Right cardiac atrium (tissue), 5 donors: ENCODE measurements around the gene MRPL39. TPM values are rescaled to one million over a fixed set of nuclear protein-coding genes. Genes with fewer than 3 reads are reported as not detected.

Experiments
- ATAC-seq, 2 donors: fragments of 200-7000 bp; cut with Tn5 transposase; one replicate each; pipeline versions ENCODE4 v1.8.0 to v1.9.1; 2020; ENCODE audit warnings: moderate library complexity in 2 of 2, mild to moderate bottlenecking in 1 of 2
- DNase-seq, 3 donors: peaks; one replicate each; pipeline ENCODE4 v3.0.0-alpha.2; 2020
- H3K27ac ChIP-seq: one replicate; pipeline ENCODE4 v1.5.1; 2013; ENCODE audit warnings: mild to moderate bottlenecking, low read length, control low read depth, moderate library complexity
- H3K27me3 ChIP-seq: one replicate; pipeline ENCODE4 v1.6.1; 2013; ENCODE audit not compliant: control insufficient read depth, insufficient read depth
- H3K4me1 ChIP-seq: one replicate; pipeline ENCODE4 v1.6.1; 2013; ENCODE audit warnings: low read length; ENCODE audit not compliant: control insufficient read depth, insufficient read depth
- H3K4me3 ChIP-seq: one replicate; pipeline ENCODE4 v1.5.1; 2013; ENCODE audit warnings: low read length, control low read depth
- H3K9me3 ChIP-seq: one replicate; pipeline ENCODE4 v1.6.1; 2013; ENCODE audit warnings: low read length; ENCODE audit not compliant: control insufficient read depth
- WGBS: extraction: QIAGEN DNeasy Blood & Tissue Kit; methylation state at CpG from one replicate; pipeline ENCODE4 v1.1.7; 2013; 5-methylcytosine and 5-hydroxymethylcytosine counted together
- intact Hi-C, 4 donors: fragments of 100-400 bp; cut with DNase I; formaldehyde crosslinking; loops; one replicate each; pipeline versions ENCODE4 v1.11.0 to v1.14.0; 2022 to 2023
- polyA plus RNA-seq: library from polyadenylated mRNA; stranded (reverse); fragments of 200-250 nt; gene quantifications from one replicate; pipeline ENCODE4 v1.2.3, GENCODE V29; 2013
- total RNA-seq, 4 donors: library from RNA; stranded (reverse); fragmentation: NEBNext Ultra II Directional; extraction: Animal tissue kit (Norgen Biotek cat#: 25700); gene quantifications; one replicate each; pipeline ENCODE4 v1.2.1, GENCODE V29; 2021
- donor health status: healthy with polysubstance abuse.
- donor health status: DM: no; HTN: yes; CAD: no.
- donor health status: DM: no; HTN: no; CAD: no.
- donor health status: DM: no; HTN: yes; CAD: no; lungs with severe emphysema.
- donor health status: DM: yes; HTN: yes; CAD: no.

The MRPL39 gene
- total and polyA plus RNA-seq, 5 donors = 30.6 to 68.9 (median 36.2) TPM

DNA sequence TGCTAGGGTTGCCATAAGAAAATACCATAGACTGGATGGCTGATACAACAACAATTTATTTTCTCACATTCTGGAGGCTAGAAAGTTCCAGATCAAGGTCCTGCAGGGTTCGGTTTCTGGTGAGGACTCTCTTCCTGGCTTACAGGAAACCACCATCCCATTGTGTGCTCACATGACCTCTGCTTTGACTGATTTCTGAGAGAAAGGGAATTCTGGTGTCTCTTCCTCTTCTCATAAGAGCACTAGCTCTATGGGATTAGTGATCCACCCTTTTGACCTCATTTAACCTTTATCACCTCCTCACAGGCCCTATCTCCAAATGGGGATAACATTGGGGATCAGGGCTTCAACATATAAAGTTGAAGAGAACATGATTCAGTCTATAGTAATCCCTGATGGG lies 47.5 kb downstream of the MRPL39 start:
- H3K9me3 ChIP-seq = no peaks in the 10 kb centered on the region
- 62% methylated on average over 1 of the region's 1 CpG for WGBS
- H3K27me3 ChIP-seq = no peaks in the 10 kb centered on the region
- no peak overlapping the region for H3K27ac ChIP-seq
- no peak overlapping the region for H3K4me3 ChIP-seq
- DNase-seq = no peak
- ATAC-seq = no peak
- H3K4me1 ChIP-seq = no peaks in the 10 kb centered on the region
- intact Hi-C loops = loop anchor here in 1 of 4 donors (5.0 kb wide), 1 partner anchor 137 kb away; no protein-coding TSS in a partner anchor

- Histone ChIP-seq H3K4me1 (no peaks in the 10 kb centered on the region), H3K4me3 (no peak overlapping the region), H3K9me3 (no peaks in the 10 kb centered on the region), H3K27ac (no peak overlapping the region), H3K27me3 (no peaks in the 10 kb centered on the region)
- no peak for ATAC-seq
- intact Hi-C loops = no loop called here
- no peak for DNase-seq
- WGBS = 83% methylated on average over 2 of the region's 2 CpGs
Observed at GRCh38 chr21:25558123-25558522, 49.2 kb downstream of the MRPL39 start.

- intact Hi-C loops = no loop called here
- Histone ChIP-seq H3K9me3 (no peaks in the 10 kb centered on the region), H3K27ac (no peak overlapping the region), H3K4me3 (no peak overlapping the region), H3K27me3 (no peaks in the 10 kb centered on the region), H3K4me1 (no peaks in the 10 kb centered on the region)
- 82% methylated on average over 1 of the region's 1 CpG for WGBS
- DNase-seq (no peak), ATAC-seq (no peak)
Observed at GRCh38 chr21:25557180-25557579, 50.1 kb downstream of the MRPL39 start.

DNA sequence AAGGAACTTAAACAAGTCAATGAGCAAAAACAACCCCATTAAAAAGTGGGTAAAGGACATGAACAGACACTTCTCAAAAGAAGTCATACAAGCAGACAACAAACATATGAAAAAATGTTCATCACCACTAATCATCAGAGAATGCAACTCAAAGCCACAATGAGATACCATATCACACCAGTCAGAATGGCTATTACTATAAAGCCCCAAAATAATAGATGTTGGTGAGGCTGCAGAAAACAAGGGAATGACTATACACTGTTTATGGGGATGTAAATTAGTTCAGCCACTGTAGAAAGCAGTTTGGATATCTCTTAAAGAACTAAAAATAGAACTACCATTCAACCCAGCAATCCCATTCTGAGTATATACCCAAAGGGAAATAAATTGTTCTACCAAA lies 51.2 kb downstream of the MRPL39 start:
- intact Hi-C loops = no loop called here
- Histone ChIP-seq H3K4me3 (no peak overlapping the region), H3K4me1 (no peaks in the 10 kb centered on the region), H3K9me3 (no peaks in the 10 kb centered on the region), H3K27me3 (no peaks in the 10 kb centered on the region), H3K27ac (no peak overlapping the region)
- DNase-seq = no peak
- no peak for ATAC-seq

GRCh38 chr21:25555492-25555891 lies 51.8 kb downstream of the MRPL39 start:
- no peaks in the 10 kb centered on the region for H3K27me3 ChIP-seq
- H3K4me3 ChIP-seq = no peak overlapping the region
- no peaks in the 10 kb centered on the region for H3K9me3 ChIP-seq
- intact Hi-C loops = no loop called here
- ATAC-seq = no peak
- no peak for DNase-seq
- no peak overlapping the region for H3K27ac ChIP-seq
- H3K4me1 ChIP-seq = no peaks in the 10 kb centered on the region

GRCh38 chr21:25552856-25553255 lies 54.4 kb downstream of the MRPL39 start:
- no peak for DNase-seq
- 83% methylated on average over 5 of the region's 5 CpGs for WGBS
- H3K27me3 ChIP-seq = no peaks in the 10 kb centered on the region
- ATAC-seq = no peak
- no peaks in the 10 kb centered on the region for H3K9me3 ChIP-seq
- intact Hi-C loops = no loop called here
- H3K4me3 ChIP-seq = no peak overlapping the region
- H3K4me1 ChIP-seq = no peaks in the 10 kb centered on the region
- H3K27ac ChIP-seq = no peak overlapping the region

DNA sequence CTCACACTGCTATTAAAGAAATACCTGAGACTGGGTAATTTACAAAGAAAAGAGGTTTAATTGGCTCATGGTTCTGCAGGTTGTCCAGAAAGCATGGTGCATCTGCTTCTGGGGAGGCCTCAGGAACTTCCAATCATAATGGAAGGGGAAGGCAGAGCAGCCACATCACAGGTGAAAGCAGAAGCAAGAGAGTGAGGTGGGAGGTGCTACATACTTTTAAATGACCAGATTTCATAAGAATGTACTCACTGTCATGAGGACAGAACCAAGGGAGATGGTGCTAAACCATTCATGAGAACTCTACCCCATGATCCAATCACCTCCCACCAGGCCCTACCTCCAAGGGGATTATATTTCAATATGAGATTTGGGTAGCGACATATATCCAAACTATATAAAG lies 55.7 kb downstream of the MRPL39 start:
- WGBS = 96% methylated on average over 1 of the region's 1 CpG
- Histone ChIP-seq H3K9me3 (no peaks in the 10 kb centered on the region), H3K27ac (no peak overlapping the region), H3K27me3 (no peaks in the 10 kb centered on the region), H3K4me1 (no peaks in the 10 kb centered on the region), H3K4me3 (no peak overlapping the region)
- intact Hi-C loops = no loop called here
- no peak for ATAC-seq
- no peak for DNase-seq

DNA sequence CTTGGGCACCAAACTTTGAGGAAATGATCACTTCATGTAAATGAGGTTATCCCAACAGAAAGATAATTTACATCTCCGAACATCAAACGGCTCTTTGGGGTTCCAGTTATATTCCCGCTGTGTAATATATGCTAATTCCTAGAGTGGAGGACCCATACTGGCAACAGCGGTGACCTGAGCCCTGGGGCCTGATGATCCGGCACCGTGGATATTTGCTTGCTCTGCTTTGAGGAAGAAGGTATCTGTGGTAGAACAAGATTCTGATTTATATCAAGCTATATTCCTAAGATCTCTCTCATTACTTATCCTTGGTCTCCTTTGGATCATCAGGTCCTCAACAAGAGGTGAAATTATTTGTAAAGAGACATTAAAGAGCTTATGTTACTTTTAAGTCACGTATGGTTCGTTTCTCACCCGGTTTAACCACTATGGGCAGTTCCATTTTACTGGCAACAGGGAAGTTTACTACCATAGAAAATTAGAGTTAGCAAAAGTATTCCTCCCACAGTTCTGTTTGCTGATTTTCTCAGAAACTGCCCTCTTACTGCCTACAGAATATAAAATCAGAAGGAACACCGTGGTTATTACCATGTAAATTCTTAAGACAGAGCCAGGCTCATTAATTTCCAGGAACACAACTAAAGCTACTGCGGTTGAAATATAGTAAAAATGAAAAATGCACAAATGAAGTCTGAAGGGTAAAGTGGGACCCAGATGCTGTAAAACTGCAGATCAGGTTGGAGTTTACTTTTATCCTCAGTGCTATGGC lies 56.7 kb downstream of the MRPL39 start:
- intact Hi-C loops = no loop called here
- ATAC-seq = no peak
- Histone ChIP-seq H3K4me3 (no peak overlapping the region), H3K4me1 (no peaks in the 10 kb centered on the region), H3K27me3 (no peaks in the 10 kb centered on the region), H3K9me3 (no peaks in the 10 kb centered on the region), H3K27ac (no peak overlapping the region)
- 89% methylated on average over 11 of the region's 11 CpGs for WGBS
- no peak for DNase-seq

DNA sequence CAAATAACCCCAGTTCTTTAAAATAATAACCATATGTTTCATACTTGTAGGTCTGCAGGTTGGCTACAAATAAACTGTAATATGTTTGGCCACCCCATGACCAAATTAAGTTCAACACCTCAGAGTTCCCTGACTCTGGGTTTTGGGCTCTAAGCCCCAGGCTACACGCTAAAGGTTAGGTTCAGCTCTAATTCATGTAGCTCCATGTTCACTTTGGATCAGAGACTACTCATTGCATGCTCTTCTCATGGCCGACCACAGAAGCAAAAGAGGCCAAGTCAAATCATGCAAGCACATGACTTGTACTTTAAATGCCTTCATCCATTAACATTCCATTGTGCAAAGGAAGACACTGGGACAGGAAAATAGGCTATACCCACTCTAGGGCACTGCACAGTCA lies 66.2 kb downstream of the MRPL39 start:
- ATAC-seq (no peak), DNase-seq (no peak)
- WGBS = 83% methylated on average over 2 of the region's 2 CpGs
- H3K27ac ChIP-seq = no peak overlapping the region
- no peaks in the 10 kb centered on the region for H3K9me3 ChIP-seq
- no peaks in the 10 kb centered on the region for H3K4me1 ChIP-seq
- intact Hi-C loops = no loop called here
- H3K4me3 ChIP-seq = no peak overlapping the region
- no peaks in the 10 kb centered on the region for H3K27me3 ChIP-seq

- WGBS = 90% methylated on average over 3 of the region's 3 CpGs
- Histone ChIP-seq H3K27ac (no peak overlapping the region), H3K4me3 (no peak overlapping the region), H3K4me1 (no peaks in the 10 kb centered on the region), H3K27me3 (no peaks in the 10 kb centered on the region), H3K9me3 (no peaks in the 10 kb centered on the region)
- DNase-seq (peak in 1 of 3 donors; percentile 30), ATAC-seq (no peak)
- intact Hi-C loops = no loop called here
Observed at GRCh38 chr21:25539606-25540005, 67.7 kb downstream of the MRPL39 start.

GRCh38 chr21:25537174-25537573 lies 70.1 kb downstream of the MRPL39 start:
- no peaks in the 10 kb centered on the region for H3K9me3 ChIP-seq

GRCh38 chr21:25536752-25537151 lies 70.5 kb downstream of the MRPL39 start:
- no peak overlapping the region for H3K27ac ChIP-seq
- H3K27me3 ChIP-seq = no peaks in the 10 kb centered on the region
- no peak for DNase-seq
- ATAC-seq = no peak
- no peaks in the 10 kb centered on the region for H3K4me1 ChIP-seq
- no peak overlapping the region for H3K4me3 ChIP-seq
- H3K9me3 ChIP-seq = no peaks in the 10 kb centered on the region
- intact Hi-C loops = no loop called here

More at GRCh38 chr21:25537174-25537573, 70.1 kb downstream of the MRPL39 start:
- DNase-seq (no peak), ATAC-seq (no peak)
- no peaks in the 10 kb centered on the region for H3K27me3 ChIP-seq
- intact Hi-C loops = no loop called here
- no peak overlapping the region for H3K27ac ChIP-seq
- no peak overlapping the region for H3K4me3 ChIP-seq
- H3K4me1 ChIP-seq = no peaks in the 10 kb centered on the region
